GM19043 (cell line): ENCODE measurements around the gene CACNA1H.
"Not testable (repeated sequence)": the region's sequence is repeated elsewhere in the genome, so short reads cannot be mapped to it uniquely, and the experiment has no call there.

ENCODE experiments used
- ATAC-seq: cut with Tn5 transposase; IDR thresholded peaks from one replicate; pipeline ENCODE4 v1.9.1; 2021; ENCODE audit warnings: low read depth; ENCODE audit not compliant: unreplicated experiment

CACNA1H gene

GRCh38 chr16:1261131-1261892, 108.4 kb downstream of the CACNA1H start:
- no peak for ATAC-seq

DNA sequence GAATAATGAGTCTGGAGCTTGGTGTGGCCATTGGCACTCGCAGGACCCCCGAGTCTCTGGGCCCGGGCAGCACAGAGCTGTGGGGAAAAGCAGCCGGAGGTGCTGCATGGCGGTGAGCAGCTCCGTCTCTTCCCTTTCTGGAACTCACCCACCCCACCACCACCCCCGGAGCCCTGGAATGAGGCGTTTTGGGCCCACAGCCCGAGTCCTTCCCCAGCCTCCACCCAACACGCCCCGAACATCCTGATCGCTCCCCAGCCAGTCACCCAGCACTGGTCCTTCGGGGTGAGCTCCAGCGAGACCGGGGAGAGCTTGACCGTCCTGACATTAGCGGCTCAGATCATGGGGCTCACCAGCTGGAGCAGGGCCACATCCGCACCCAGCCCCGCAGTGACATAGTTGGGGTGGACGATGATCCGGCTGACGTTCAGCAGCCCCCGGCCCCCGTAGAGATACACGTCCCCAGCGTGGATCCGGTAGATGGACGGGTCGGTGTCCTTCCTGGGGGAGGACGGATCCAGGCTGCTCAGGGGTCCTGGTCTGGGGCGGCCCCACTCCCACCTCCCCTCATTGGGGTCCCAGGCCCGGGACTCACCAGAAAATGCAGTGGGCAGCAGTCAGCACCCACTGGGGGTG, 109.4 kb downstream of the CACNA1H start:
- ATAC-seq, result no peak

DNA sequence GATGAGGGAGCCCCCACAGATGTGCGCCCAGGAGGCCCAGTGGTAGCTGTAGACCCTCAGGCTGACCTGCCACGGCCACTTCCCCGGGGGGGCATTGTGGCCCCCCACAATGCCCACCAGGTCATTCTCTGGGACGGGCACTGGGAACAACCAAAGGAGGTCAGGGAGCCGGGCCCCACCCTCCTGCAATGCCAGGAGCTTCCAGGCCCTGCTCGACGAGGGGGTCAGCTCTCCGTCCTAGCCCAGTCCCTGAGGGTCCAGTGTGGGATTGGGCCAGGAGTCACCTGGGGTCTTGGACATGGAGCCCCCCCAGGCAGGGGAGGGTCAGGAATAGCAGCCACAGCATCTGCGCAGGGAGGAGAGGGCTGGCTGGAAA, 109.9 kb downstream of the CACNA1H start:
- no peak for ATAC-seq

DNA sequence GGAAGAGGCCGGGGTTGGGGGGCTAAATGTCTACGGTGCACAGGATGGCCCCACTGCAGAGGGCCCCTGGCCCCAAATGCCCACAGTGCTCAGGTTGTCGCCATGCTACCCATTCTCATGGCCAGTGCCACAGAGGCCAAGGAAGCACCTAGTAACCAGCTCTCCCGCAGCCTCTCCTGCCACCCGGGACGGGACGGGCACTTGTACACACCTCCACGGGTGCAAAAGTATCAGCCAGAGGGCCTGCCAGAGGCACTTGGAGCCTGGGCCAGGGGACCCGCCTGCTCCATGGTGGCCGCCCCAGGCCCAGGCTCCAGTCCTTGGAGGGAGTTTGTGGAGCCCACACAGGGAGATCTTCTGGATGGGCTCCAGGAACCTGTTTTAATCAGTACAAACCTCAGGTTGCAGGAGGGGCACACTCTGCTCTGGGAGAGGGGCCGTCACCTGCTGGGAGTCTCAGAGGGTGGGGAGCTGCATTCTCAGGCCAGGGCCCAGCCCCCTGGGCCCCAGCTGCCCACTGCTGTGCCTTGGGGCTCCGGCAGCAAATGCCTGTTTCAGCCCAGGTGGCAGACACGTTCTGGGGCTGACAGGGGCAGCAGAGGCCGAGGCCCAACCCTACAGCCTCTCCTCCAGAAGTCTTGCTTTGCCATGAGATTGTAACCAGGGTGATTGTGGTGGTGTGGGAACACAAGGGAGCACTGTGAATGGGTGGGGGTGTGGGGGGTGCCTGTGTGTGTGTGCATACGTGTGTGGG, 110.9 kb downstream of the CACNA1H start:
- no peak for ATAC-seq

DNA sequence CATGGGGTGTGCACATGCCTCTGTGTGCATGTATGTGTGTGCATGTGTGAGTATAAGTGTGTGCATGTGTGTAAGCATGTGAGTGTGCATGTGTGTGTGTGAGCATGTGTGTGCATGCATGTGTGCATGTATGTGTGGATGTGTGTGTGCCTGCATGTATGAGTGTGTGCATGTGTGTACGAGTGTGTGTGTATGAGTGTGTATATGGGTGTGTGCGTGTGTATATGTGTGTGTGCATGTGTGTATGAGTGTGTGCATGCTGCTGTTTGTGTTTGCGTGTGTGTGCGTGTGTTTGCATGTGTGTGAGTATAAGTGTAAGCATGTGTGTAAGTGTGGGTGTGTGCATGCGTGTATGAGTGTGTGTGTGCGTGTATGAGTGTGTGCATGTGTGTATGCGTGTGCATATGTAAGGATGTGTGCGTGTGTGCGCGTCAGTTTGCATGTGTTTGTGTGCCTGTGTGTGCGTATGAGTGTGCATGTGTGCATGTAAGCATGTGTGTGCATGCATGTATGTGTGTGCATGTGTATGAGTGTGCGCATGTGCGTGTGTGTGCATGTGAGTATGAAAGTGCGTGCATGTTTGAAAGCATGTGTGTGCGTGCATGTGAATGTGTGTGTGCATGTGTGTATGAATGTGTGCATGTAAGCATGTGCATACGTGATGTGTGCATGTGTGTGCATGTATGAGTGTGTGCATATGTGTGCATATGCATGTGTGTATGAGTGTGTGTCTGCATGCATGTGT, 111.6 kb downstream of the CACNA1H start:
- ATAC-seq, result no peak

- ATAC-seq, result no peak
Measured at GRCh38 chr16:1265090-1265630, 112.3 kb downstream of the CACNA1H start.

GRCh38 chr16:1265826-1266225, 112.9 kb downstream of the CACNA1H start:
- no peak for ATAC-seq

DNA sequence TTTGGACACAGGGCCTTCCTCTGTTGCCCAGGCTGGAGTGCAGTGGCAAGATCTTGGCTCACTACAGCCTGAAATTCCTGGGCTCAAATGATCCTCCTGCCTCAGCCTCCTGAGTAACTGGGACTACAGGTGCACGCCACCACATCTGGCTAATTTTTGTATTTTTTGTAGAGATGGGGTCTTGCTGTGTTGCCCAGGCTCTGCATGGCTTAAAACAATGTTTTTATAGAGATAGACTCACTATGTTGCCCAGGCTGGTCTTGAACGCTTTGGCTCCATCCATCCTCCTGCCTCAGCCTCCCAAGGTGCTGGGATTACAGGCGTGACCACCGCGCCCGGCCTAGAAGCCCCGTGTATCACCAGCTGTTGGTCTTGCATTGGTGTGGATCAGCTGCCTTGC, 116.5 kb downstream of the CACNA1H start:
- ATAC-seq, result not testable (repeated sequence)

DNA sequence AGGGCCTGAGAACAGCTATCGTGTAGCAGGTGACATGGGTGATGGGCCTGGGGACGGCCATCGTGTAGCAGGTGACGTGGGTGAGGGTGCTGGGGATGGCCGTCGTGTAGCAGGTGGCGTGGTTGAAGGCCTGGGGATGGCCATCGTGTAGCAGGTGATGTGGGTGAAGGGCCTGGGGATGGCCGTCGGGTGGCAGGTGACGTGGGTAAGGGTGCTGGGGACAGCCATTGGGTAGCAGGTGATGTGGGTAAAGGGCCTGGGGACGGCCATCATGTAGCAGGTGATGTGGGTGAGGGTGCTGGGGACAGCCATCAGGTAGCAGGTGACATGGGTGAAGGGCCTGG, 118.4 kb downstream of the CACNA1H start:
- ATAC-seq, result no peak
